Panc1 (cell line): ENCODE measurements around the gene PPDPF. TPM values are rescaled to one million over a fixed set of nuclear protein-coding genes. Genes with fewer than 3 reads are reported as not detected.

Experiments
- ATAC-seq: fragments of 200-7000 bp; cut with Tn5 transposase; 2 replicates; pipeline ENCODE4 v1.9.1; 2020; ENCODE audit warnings: mild to moderate bottlenecking, moderate library complexity
- BruUV-seq: library from RNA; stranded (reverse); fragments of 400-500 nt; replicated peaks from 2 replicates; lab custom pipeline; 2021; lab: Mats Ljungman, UMichigan
- CTCF ChIA-PET: fragments of 300-600 bp; sonication (Branson Sonifier 250); formaldehyde crosslinking; loops from one replicate; lab custom pipeline; 2022; ENCODE audit warnings: antibody characterized with exemption; lab: Charles Lee
- POLR2A ChIA-PET: fragments of 300-600 bp; sonication (Branson Sonifier 250); formaldehyde crosslinking; loops from one replicate; lab custom pipeline; 2022; ENCODE audit warnings: antibody characterized with exemption; lab: Charles Lee
- DNase-seq: peaks from one replicate; pipeline ENCODE4 v3.0.0-alpha.2; 2010; ENCODE audit warnings: low read depth, low spot score
- H3K27ac ChIP-seq: 2 replicates; pipeline ENCODE4 v1.5.1; 2011; ENCODE audit warnings: mild to moderate bottlenecking, low read length, inconsistent platforms
- H3K27me3 ChIP-seq: fragments of 200-500 bp; sonication (Bioruptor generic); 2 replicates; pipeline ENCODE4 v1.6.0; 2014; ENCODE audit warnings: low read length, inconsistent platforms; ENCODE audit not compliant: control insufficient read depth, insufficient read depth
- H3K36me3 ChIP-seq: fragments of 200-500 bp; sonication (Bioruptor generic); 2 replicates; pipeline ENCODE4 v1.5.1; 2014; ENCODE audit warnings: inconsistent platforms, mild to moderate bottlenecking, low read length, moderate library complexity; ENCODE audit not compliant: control insufficient read depth, insufficient read depth
- H3K4me1 ChIP-seq: 2 replicates; pipeline ENCODE4 v1.5.1; 2011; ENCODE audit warnings: inconsistent platforms, mild to moderate bottlenecking, low read length, moderate library complexity; ENCODE audit not compliant: control insufficient read depth, insufficient read depth
- H3K4me3 ChIP-seq, 2 experiments: 2 replicates each; pipeline ENCODE4 v1.5.1; 2011 to 2012; ENCODE audit warnings: low read depth in 2 of 2, low read length in 2 of 2, mild to moderate bottlenecking in 2 of 2, inconsistent platforms in 1 of 2, moderate library complexity in 1 of 2
- H3K9me3 ChIP-seq: fragments of 200-500 bp; sonication (Bioruptor generic); 2 replicates; pipeline ENCODE4 v1.5.1; 2014; ENCODE audit warnings: low read depth, mild to moderate bottlenecking, inconsistent platforms, low read length, moderate library complexity; ENCODE audit not compliant: control insufficient read depth, insufficient read depth
- POLR2AphosphoS5 ChIP-seq: IDR thresholded peaks from 2 replicates; pipeline ENCODE4 v1.6.1; 2012; ENCODE audit warnings: mild to moderate bottlenecking, low read depth, low read length, moderate library complexity
- SIN3A ChIP-seq: IDR thresholded peaks from 2 replicates; pipeline ENCODE4 v1.6.1; 2012; ENCODE audit warnings: low read depth, mild to moderate bottlenecking, low read length, moderate library complexity, borderline replicate concordance; ENCODE audit not compliant: insufficient read depth
- TCF7L2 ChIP-seq: IDR thresholded peaks from 2 replicates; pipeline ENCODE4 v1.6.1; 2011; ENCODE audit warnings: mild to moderate bottlenecking, low read depth, low read length, inconsistent platforms
- in situ Hi-C: cut with HindIII; loops from 2 replicates; pipeline ENCODE4 v1.10.0; 2016; ENCODE audit warnings: low sequenced_read_pairs, low pct_unique_long_range_greater_than_20kb
- intact Hi-C: fragments of 100-400 bp; cut with micrococcal nuclease; formaldehyde crosslinking; loops from one replicate; pipeline ENCODE4 v1.10.0; 2022; ENCODE audit not compliant: unreplicated experiment
- total RNA-seq: library from RNA; stranded (reverse); gene quantifications from one replicate; pipeline ENCODE4 v1.2.1, GENCODE V29; 2021; ENCODE audit not compliant: unreplicated experiment
- TF ChIP-seq, protein P1 (sequence below), 2 experiments: IDR thresholded peaks; 2 replicates each; pipeline ENCODE4 v1.6.1; 2011 to 2012; ENCODE audit warnings: low read depth in 2 of 2, control low read depth in 1 of 2, low read length in 1 of 2, mild to moderate bottlenecking in 1 of 2, moderate library complexity in 1 of 2; ENCODE audit not compliant: insufficient read depth in 1 of 2
- TF ChIP-seq, protein P2 (sequence below): fragments of 450-650 bp; IDR thresholded peaks from 2 replicates; pipeline ENCODE4 v1.5.1; 2017; ENCODE audit warnings: mild to moderate bottlenecking

Gene PPDPF
- total RNA-seq, 1 experiment from 2014 or later, result 241 TPM

GRCh38 chr20:63488315-63489251 lies 32.0 kb upstream of the PPDPF start:
- no peaks in the 10 kb centered on the region for H3K27me3 ChIP-seq
- ChIA-PET POLR2A (no interaction called here), CTCF (no interaction called here)
- no peak overlapping the region for H3K4me3 ChIP-seq
- intact Hi-C loops (no loop called here), in situ Hi-C loops (no loop called here)
- H3K9me3 ChIP-seq, result no peaks in the 10 kb centered on the region
- ATAC-seq (no peak), DNase-seq (no peak)
- H3K36me3 ChIP-seq, result no peaks in the 10 kb centered on the region
- H3K4me1 ChIP-seq, result peaks cover 12% of the 10 kb centered on the region
- H3K27ac ChIP-seq, result no peak overlapping the region
- BruUV-seq, result TSS peak; percentile 89
- TF ChIP-seq POLR2AphosphoS5, result no peak
- TF ChIP-seq, protein P1, sequence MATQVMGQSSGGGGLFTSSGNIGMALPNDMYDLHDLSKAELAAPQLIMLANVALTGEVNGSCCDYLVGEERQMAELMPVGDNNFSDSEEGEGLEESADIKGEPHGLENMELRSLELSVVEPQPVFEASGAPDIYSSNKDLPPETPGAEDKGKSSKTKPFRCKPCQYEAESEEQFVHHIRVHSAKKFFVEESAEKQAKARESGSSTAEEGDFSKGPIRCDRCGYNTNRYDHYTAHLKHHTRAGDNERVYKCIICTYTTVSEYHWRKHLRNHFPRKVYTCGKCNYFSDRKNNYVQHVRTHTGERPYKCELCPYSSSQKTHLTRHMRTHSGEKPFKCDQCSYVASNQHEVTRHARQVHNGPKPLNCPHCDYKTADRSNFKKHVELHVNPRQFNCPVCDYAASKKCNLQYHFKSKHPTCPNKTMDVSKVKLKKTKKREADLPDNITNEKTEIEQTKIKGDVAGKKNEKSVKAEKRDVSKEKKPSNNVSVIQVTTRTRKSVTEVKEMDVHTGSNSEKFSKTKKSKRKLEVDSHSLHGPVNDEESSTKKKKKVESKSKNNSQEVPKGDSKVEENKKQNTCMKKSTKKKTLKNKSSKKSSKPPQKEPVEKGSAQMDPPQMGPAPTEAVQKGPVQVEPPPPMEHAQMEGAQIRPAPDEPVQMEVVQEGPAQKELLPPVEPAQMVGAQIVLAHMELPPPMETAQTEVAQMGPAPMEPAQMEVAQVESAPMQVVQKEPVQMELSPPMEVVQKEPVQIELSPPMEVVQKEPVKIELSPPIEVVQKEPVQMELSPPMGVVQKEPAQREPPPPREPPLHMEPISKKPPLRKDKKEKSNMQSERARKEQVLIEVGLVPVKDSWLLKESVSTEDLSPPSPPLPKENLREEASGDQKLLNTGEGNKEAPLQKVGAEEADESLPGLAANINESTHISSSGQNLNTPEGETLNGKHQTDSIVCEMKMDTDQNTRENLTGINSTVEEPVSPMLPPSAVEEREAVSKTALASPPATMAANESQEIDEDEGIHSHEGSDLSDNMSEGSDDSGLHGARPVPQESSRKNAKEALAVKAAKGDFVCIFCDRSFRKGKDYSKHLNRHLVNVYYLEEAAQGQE (IDR thresholded peaks at IDR 0.05; ENCODE audit: insufficient read depth in 1 of 2, low read depth in 2 of 2, low read length in 1 of 2), result no peak
- TF ChIP-seq, protein P2, sequence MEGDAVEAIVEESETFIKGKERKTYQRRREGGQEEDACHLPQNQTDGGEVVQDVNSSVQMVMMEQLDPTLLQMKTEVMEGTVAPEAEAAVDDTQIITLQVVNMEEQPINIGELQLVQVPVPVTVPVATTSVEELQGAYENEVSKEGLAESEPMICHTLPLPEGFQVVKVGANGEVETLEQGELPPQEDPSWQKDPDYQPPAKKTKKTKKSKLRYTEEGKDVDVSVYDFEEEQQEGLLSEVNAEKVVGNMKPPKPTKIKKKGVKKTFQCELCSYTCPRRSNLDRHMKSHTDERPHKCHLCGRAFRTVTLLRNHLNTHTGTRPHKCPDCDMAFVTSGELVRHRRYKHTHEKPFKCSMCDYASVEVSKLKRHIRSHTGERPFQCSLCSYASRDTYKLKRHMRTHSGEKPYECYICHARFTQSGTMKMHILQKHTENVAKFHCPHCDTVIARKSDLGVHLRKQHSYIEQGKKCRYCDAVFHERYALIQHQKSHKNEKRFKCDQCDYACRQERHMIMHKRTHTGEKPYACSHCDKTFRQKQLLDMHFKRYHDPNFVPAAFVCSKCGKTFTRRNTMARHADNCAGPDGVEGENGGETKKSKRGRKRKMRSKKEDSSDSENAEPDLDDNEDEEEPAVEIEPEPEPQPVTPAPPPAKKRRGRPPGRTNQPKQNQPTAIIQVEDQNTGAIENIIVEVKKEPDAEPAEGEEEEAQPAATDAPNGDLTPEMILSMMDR, result no peak
- no peak for TF ChIP-seq TCF7L2
- TF ChIP-seq SIN3A, result no peak

DNA sequence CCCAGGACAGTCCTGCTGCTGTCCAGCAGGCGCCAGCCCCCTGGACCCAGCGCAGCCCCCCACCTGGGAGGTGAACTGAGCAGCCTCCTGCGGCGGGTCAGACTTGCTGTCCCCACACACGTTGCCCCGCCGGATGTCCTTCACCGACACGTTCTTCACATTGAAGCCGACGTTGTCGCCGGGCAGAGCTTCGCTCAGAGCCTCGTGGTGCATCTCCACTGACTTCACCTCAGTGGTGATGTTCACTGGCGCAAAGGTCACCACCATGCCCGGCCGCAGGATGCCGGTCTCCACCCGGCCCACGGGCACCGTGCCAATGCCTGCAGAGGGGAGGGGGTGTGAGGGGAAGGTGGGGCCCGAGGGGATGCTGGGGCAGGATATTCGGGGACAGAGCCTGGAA lies 30.1 kb upstream of the PPDPF start:
- no peak overlapping the region for H3K27ac ChIP-seq
- no peaks in the 10 kb centered on the region for H3K27me3 ChIP-seq
- H3K4me1 ChIP-seq, result peaks cover 4% of the 10 kb centered on the region
- no TSS peak for BruUV-seq
- H3K36me3 ChIP-seq, result no peaks in the 10 kb centered on the region
- ChIA-PET POLR2A (no interaction called here), CTCF (no interaction called here)
- H3K4me3 ChIP-seq, result no peak overlapping the region
- ATAC-seq (no peak), DNase-seq (no peak)
- intact Hi-C loops (no loop called here), in situ Hi-C loops (no loop called here)
- TF ChIP-seq POLR2AphosphoS5, result no peak
- TF ChIP-seq TCF7L2, result no peak
- TF ChIP-seq, protein P1 (IDR thresholded peaks at IDR 0.05; ENCODE audit: insufficient read depth in 1 of 2, low read depth in 2 of 2, low read length in 1 of 2), result no peak
- TF ChIP-seq, protein P2, result no peak
- no peak for TF ChIP-seq SIN3A
- no peaks in the 10 kb centered on the region for H3K9me3 ChIP-seq
